IPS-11a (cell line): ENCODE results near the gene GRIK4.

ENCODE experiments used
- H3K4me3 ChIP-seq: one replicate; pipeline ENCODE4 v1.5.1; 2013; ENCODE audit warnings: low read depth, low read length, control low read depth

The GRIK4 gene

GRCh38 chr11:120819437-120820365 is 308.2 kb downstream of the GRIK4 start:
- no peak overlapping the region for H3K4me3 ChIP-seq

DNA sequence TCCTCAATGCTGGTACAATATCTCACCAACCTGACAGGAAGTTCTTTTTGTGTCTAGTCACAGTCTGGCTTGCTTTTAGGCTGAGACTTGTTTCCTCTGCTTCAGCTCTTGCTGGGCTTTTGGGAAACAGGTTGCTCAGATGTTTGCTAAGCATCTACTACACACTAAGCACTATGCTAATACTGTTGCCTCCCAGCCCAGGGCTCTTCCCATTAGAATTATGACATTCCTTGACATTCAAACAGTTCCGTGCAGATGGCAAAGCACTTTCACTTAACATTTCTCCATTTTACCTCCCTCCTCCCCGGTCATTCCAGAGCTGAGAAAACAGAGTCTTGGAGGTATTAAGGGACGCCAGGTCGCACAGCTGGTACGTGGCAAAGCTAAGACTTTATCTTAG is 311.6 kb downstream of the GRIK4 start:
- H3K4me3 ChIP-seq, result no peak overlapping the region

GRCh38 chr11:120824242-120824641 is 312.7 kb downstream of the GRIK4 start:
- H3K4me3 ChIP-seq, result no peak overlapping the region

GRCh38 chr11:120827198-120827597 is 315.6 kb downstream of the GRIK4 start:
- no peak overlapping the region for H3K4me3 ChIP-seq

DNA sequence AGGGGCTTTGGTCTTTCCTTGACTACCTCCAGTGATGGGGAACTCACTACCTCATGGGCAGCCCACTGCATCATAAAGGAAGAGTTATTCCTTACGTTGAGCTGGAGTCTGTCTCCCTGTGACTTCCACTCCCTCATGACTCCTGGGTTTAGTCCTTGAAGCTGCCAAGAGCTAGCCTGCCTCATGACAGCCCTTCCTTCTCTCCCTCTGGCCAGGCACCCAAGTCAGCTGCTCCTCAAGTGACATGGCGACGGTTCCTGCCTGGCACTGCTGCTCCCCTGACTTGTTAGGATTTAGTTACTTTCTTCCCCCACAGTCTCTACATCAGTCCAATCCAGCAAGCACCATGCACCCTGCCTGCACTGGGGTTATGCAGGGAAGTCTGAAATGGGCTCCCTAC is 316.3 kb downstream of the GRIK4 start:
- no peak overlapping the region for H3K4me3 ChIP-seq

GRCh38 chr11:120828847-120829246 is 317.3 kb downstream of the GRIK4 start:
- no peak overlapping the region for H3K4me3 ChIP-seq

DNA sequence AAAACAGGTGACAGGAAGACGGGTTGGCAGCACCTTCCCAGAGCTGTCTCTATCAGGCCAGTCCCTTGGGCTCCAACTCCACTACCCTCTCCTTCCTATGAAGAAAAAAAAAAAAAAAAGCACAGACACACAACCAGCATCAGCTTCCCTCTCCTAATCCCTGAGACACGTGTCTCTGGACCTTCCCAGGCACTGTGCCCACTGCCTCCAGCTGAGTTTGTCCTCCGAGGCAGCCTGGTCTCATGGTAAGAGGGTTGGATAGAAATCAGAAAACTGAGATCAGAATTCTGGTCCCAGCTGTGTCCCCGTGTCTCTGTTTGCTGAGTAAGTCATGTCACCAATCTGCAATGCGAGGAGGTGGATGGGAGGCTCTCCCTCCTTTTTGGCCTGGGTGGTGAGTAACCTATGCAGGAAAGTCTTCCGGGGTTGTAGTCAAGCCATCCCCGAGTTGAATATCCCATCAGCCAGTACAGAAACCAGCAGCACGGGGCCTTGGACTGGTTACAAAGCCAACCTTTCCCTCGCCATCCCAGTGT is 318.6 kb downstream of the GRIK4 start:
- no peak overlapping the region for H3K4me3 ChIP-seq

DNA sequence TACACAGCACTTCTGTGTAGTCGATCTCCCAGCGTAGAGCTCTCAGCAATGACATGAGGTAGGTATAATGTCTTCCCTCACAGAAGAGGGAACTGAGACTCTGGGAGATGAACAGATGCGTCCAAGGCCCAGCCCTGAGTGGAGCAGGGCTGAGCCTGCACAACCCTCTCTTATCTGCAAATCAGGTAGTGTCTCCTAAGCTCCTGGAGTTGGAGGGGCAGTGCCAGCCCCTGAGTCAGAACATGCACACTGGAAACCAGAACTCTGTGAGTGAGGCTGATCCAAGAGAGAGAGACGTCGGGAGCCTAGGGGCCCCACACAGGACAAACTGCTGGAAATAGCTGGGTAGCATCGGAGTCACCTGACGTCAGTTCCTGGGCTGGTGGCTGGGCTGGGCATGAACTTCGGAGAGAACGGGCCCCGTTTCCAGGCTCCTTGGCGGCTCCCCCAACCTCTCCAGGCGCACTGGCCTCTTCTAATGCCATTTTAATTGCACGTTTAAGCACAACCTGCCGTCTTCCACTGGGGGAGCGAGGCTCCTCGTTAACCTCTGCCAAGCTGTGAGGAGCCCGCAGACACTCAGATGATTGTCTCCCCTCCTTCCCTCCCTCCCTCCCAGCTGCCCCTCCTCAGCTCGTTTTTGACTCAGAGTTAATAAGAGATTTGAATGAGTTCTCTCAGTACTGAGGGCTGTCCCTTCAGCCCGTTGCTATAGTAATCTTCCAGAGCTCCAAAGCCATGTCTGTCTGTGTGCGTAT is 321.1 kb downstream of the GRIK4 start:
- H3K4me3 ChIP-seq, result no peak overlapping the region

DNA sequence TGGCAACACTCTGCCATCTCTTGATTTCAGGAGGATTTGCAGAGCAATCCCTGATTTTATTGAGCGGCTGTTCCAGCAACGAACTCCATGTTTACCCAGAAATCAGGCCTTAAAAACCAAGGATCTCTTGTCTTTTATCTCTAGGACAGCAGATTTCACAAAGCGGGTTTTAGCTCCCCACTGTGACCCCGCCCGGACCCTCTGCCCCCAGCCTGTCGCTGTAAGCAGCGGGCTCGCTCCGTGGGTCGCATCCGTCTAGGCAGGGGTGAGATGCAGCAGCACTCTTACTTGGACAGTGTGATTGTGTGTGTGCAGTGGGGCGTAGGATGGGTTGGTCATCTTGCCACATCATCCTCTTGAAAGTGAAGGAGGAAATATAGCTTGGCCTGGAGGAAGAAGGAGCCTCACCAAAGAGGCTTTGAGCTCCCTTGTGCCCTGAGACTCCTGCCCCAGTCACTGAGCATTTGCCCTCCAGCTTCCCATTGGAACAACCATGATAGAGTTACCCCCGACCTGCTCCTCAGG is 323.2 kb downstream of the GRIK4 start:
- H3K4me3 ChIP-seq, result no peak overlapping the region

DNA sequence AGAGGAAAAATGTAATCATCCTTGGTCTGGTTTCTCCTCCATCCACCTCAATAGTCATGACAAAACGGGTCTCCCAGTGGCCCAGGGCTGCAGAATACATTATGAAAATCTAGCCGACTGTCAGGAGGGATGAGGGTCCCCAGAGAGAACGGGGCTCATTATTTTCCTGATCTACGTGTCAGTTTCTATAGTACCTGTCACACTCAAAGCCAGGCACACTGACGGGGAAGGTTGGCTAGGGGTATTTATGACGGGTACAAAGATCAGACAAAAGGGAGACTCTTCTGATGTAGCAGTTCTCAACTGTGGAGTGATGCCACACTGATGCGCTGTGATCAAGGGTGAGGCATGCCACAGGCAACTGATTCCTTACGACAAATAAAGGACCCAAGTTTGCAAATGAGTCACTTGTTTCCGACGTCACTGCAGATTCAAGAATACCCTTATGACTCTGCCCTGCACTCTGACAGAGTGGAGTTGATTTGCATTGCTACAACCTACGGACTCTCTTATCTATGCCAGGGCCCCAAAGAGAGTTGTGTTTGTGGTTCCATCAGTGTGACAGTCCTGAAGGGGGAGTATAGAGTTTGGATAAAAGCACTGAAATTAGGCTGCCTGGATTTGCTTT is 324.2 kb downstream of the GRIK4 start:
- no peak overlapping the region for H3K4me3 ChIP-seq

GRCh38 chr11:120837696-120838095 is 326.1 kb downstream of the GRIK4 start:
- H3K4me3 ChIP-seq, result no peak overlapping the region

GRCh38 chr11:120839201-120839600 is 327.7 kb downstream of the GRIK4 start:
- H3K4me3 ChIP-seq, result no peak overlapping the region

DNA sequence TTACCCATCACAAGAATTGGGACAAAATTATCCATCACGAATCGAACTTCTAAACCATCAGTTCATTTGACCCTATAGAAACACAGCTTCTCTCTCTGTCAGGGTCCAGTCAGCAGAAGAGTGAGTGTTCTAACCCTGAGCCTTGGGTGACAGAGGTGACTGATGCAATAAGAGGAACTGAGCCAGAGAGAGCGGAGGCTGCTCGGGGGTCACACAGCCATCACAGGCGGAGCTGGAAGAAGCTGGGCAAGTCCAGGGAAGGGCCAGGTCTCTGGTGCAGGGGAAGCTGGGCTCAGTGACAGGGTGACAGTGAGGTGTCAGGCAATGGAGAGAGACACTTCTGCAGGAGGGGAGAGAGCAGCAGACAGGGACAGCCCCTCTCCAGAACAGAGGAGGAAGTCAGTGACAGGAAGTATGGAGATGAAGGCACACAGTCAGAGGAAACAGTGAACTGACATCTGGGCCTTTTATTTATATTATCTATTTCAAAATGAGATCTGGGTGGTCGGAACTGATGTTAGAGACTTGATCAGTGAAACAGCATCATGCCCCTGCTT is 328.4 kb downstream of the GRIK4 start:
- no peak overlapping the region for H3K4me3 ChIP-seq

DNA sequence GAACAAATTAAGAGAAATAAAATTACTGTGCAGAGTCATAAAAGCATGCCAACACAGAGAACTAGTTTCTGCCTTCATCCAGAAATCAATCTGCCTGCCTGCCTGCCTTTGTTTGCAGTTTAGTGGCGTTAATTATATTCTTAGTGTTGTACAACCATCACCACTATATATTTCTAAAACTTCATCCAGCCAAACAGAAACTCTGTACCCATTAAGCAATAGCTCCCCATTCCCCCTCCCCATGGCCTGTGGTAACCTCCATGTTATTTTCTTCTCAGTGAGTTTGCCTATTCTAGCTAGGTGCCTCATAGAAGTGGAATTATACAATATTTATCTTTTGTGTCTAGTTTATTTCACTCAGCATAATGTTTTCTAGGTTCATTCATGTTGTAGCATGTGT is 329.1 kb downstream of the GRIK4 start:
- H3K4me3 ChIP-seq, result no peak overlapping the region

DNA sequence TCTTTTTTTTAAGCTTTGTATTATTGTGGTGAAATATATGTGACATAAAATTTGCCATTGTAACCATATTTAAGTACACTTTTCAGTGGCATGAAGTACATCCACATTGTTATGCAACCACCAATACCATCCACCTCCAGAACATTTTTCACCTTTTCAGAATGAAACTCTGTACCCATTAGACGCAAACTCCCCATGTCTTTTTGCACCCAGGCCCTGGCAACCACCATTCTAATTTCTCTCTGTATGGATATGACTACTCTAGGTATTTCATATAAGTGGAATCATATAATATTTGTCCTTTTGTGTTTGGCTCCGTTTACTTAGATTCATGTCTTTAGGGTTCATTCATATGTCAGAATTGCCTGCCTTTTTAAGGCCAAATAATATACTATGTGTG is 329.5 kb downstream of the GRIK4 start:
- H3K4me3 ChIP-seq, result no peak overlapping the region

DNA sequence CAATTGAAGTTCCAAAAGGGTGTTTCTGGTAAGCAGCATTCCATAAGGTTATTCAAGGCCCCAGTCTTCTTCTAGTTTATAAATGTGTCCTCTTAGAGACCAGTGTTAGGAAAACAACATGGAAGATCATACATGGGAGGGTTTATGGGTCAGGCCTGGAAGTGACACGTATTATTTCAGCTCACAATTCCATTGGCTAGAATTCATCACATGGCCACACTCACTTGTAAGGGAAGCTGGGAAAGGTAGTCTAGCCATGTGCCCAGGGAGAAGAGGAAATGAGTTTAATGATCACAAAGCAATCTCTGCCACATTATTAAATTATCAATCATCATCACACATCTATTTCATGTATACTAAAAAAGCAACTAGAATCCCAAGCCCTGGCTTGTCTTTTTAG is 330.6 kb downstream of the GRIK4 start:
- H3K4me3 ChIP-seq, result no peak overlapping the region

DNA sequence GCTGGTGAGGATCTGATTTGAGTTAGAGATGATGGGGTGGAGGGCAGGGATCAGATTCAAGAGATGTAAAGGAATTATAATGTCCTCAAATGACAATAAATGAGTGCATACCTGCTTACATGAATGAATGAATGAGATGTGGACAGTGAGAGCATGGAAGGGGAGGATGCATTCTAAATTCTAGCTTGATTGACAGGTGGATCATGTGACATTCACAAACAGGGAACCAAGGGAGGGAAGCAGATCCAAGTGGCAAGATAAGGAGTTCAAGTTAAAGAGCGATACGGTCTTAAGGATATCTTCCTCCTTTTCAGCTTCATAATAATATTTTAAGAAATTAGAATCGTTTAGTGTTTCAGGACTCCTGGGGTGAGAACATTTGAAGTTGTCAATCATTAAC is 341.9 kb downstream of the GRIK4 start:
- H3K4me3 ChIP-seq, result no peak overlapping the region

DNA sequence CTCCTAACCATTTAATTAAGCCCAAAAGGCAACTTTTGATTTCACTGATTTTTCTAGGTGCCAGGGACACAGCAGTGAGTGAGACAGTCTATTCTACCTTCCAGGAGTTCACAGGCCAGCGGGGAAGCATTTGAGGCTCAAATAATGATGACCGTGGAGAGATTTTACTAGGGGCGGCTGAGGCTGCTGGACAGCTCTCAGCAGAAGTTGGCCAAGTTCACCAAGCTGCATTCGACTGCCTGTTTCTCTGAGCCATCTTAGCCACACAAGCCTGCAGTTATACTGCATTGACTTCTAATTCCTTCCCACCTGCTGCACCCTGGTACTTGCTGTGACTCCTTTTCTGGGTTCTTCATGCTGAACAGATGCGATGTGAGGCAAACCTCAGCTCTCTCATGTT is 343.4 kb downstream of the GRIK4 start:
- H3K4me3 ChIP-seq, result no peak overlapping the region

DNA sequence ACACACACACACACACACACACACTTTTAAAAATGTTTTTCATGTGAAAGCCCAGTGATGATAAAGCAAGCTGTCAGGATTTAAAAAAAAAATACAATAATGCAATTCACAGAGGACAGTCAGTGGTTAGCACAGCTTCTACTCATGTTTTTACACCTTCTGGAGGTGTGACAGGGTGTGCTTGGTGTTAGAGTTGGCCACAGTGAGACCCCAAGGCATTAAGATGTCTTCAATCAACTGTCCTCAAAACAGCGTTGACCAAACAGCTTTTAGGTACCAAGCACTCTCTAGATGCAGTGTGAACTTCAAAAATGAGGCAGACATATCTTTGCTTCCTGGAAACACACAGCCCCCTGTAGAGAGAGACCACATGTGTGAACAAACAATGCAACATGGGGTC is 346.0 kb downstream of the GRIK4 start:
- H3K4me3 ChIP-seq, result no peak overlapping the region

DNA sequence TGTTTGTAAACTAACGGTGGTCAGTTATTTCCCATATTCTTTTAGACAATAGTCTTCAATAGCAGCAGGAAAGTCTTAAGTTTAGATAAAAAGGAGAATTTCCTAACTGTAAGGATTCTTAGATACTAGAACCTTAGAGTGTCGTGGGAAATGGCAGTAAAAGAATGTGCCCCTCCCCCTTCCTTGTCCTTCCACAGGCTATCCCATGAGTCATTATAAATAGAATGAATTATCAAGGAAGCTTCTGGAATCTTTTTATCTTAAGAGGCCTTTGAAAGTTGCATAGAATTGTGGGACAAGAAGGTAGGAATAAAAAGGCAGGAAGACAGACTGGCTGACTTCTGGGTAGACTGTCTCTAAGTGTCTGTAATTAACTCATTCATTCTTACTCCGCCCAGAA is 347.2 kb downstream of the GRIK4 start:
- H3K4me3 ChIP-seq, result no peak overlapping the region
